Pancreas (tissue), 10 donors: ENCODE measurements around the gene POFUT1. TPM values are rescaled to one million over a fixed set of nuclear protein-coding genes. Genes with fewer than 3 reads are reported as not detected.

Experiments
- ATAC-seq, 4 donors: fragments of 200-7000 bp; cut with Tn5 transposase; one replicate each; pipeline versions ENCODE4 v1.8.0 to v1.9.1; 2020; ENCODE audit warnings: mild to moderate bottlenecking in 4 of 4, moderate library complexity in 4 of 4
- DNase-seq, 6 donors: peaks; one replicate each; pipeline ENCODE4 v3.0.0-alpha.2; 2020
- FAIRE-seq: peaks from 2 replicates; lab custom pipeline; 2012; peaks lifted over from hg19 to GRCh38; lab: Jason Lieb, UNC
- H3K27ac ChIP-seq, 4 donors: fragments of 200-600 bp; sonication (generic); 1 replicate in 3 of 4; 2 replicates in 1 of 4; pipeline versions ENCODE4 v1.5.0 to v1.8.0; 2020
- H3K27me3 ChIP-seq, 4 donors: fragments of 200-600 bp; one replicate each; pipeline ENCODE4 v1.8.0; 2021
- H3K36me3 ChIP-seq, 3 donors: fragments of 200-600 bp; sonication (generic) in 1 of 3; one replicate each; pipeline versions ENCODE4 v1.5.0 to v1.8.0; 2020 to 2021
- H3K4me1 ChIP-seq, 3 donors: fragments of 200-600 bp; one replicate each; pipeline ENCODE4 v1.8.0; 2021
- H3K4me3 ChIP-seq, 4 donors: fragments of 200-600 bp; sonication (generic) in 2 of 4; one replicate each; pipeline versions ENCODE4 v1.5.0 to v1.8.0; 2020 to 2021
- H3K9me3 ChIP-seq, 4 donors: fragments of 200-600 bp; one replicate each; pipeline ENCODE4 v1.8.0; 2021
- WGBS, 2 donors: extraction: QIAGEN DNeasy Blood & Tissue Kit; methylation state at CpG; one replicate each; pipeline ENCODE4 v1.1.7; 2013; 5-methylcytosine and 5-hydroxymethylcytosine counted together
- intact Hi-C, 3 donors: fragments of 100-400 bp; cut with DNase I; formaldehyde crosslinking; loops; one replicate each; pipeline versions ENCODE4 v1.11.1 to v1.14.2; 2022
- polyA plus RNA-seq, 2 donors: library from polyadenylated mRNA; stranded (reverse); fragments of 200-250 nt; gene quantifications; one replicate each; pipeline ENCODE4 v1.2.3, GENCODE V29; 2013
- total RNA-seq, 6 donors: library from RNA; stranded (reverse); fragmentation: NEBNext Ultra II Directional in 4 of 6; extraction: Animal tissue kit (Norgen Biotek cat#: 25700) in 4 of 6; gene quantifications; one replicate each; pipeline versions ENCODE4 v1.2.1 to v1.2.4, GENCODE V29; 2021 to 2023
- TF ChIP-seq, protein P1 (sequence below), 4 donors: fragments of 200-600 bp; sonication (generic) in 3 of 4; IDR thresholded peaks; one replicate each; pipeline versions ENCODE4 v1.5.0 to v1.8.0; 2021; ENCODE audit warnings: antibody characterized with exemption in 4 of 4
- donor health status: healthy with polysubstance abuse.
- donor health status: DM: no; HTN: no; CAD: no; lungs with moderate emphysema.
- donor health status: DM: no; HTN: no; CAD: no.
- donor health status: control.
- donor health status: control.
- donor health status: Bipolar disorder and iron deficiency.
- donor health status: DM: yes; HTN: yes; CAD: no.
- donor health status: DM: no; HTN: no; CAD: no.
- donor health status: DM: no; HTN: no; CAD: no.
- donor health status: DM: yes; HTN: yes; CAD: no.

The POFUT1 gene
- total and polyA plus RNA-seq, 8 donors, result 7.3 to 20.7 (median 14.9) TPM

DNA sequence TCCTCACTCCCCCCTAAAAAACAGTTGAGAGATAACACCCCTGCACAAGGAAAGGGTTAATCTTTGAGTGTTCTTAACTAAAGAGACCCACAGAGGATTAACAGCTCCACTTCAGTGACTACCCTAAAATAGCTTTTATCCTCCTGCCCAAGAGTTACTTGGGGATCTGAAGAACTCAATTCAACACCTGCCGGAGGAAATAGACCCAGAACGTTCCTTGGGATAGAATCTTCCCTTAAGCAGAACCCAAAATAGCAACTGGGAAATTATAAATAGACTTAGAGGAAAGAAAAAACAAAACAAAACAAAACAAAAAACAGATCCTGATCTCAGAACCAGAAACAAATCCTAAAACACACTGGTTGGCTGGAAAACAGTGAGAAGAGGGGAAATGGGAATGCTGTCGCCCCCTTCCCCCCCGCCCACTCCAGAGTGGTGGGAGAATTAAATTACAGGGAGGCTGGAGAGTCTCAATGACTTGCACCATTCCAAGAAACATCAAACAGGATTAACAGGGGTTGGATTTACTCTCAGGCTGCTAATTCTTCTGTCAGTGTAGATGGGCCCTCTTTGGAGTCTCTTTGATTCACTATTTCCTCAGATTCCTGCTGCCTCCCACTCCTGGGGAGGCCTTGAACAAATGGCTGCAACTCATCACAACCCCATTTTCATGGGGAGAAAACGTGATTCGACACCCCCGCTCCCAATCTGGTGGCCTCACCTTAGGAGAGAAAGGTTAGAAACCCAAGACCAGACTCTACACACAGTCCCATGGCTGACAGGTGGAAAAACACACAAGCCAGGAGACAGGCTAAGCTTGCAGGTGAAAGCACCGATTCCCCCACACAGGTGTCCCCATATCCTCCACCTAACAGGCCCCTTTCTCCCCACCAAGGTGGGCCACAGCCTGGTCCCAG lies 1.6 kb upstream of the POFUT1 start:
- FAIRE-seq (no peak), DNase-seq (no peak), ATAC-seq (peak in 1 of 4 donors; percentile 9)
- peaks cover 0 to 5% (median 0%) of the 10 kb centered on the region in 3 donors for H3K36me3 ChIP-seq
- H3K27me3 ChIP-seq, result no peaks in the 10 kb centered on the region
- TF ChIP-seq, protein P1, sequence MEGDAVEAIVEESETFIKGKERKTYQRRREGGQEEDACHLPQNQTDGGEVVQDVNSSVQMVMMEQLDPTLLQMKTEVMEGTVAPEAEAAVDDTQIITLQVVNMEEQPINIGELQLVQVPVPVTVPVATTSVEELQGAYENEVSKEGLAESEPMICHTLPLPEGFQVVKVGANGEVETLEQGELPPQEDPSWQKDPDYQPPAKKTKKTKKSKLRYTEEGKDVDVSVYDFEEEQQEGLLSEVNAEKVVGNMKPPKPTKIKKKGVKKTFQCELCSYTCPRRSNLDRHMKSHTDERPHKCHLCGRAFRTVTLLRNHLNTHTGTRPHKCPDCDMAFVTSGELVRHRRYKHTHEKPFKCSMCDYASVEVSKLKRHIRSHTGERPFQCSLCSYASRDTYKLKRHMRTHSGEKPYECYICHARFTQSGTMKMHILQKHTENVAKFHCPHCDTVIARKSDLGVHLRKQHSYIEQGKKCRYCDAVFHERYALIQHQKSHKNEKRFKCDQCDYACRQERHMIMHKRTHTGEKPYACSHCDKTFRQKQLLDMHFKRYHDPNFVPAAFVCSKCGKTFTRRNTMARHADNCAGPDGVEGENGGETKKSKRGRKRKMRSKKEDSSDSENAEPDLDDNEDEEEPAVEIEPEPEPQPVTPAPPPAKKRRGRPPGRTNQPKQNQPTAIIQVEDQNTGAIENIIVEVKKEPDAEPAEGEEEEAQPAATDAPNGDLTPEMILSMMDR (IDR thresholded peaks at IDR 0.05), result no peak
- peak overlapping the region; percentile 92 to 98 (median 96) for H3K4me3 ChIP-seq
- 20 to 22% methylated on average over 8 of the region's 8 CpGs for WGBS, 2 donors
- no peaks in the 10 kb centered on the region for H3K9me3 ChIP-seq
- H3K4me1 ChIP-seq, result peaks cover 38 to 54% (median 53%) of the 10 kb centered on the region in 3 donors
- peak overlapping the region; percentile 5 to 91 (median 58) for H3K27ac ChIP-seq
- intact Hi-C loops, result loop anchor here in 1 of 3 donors (10.0 kb wide), 1 partner anchor 279 kb away; no protein-coding TSS in a partner anchor

DNA sequence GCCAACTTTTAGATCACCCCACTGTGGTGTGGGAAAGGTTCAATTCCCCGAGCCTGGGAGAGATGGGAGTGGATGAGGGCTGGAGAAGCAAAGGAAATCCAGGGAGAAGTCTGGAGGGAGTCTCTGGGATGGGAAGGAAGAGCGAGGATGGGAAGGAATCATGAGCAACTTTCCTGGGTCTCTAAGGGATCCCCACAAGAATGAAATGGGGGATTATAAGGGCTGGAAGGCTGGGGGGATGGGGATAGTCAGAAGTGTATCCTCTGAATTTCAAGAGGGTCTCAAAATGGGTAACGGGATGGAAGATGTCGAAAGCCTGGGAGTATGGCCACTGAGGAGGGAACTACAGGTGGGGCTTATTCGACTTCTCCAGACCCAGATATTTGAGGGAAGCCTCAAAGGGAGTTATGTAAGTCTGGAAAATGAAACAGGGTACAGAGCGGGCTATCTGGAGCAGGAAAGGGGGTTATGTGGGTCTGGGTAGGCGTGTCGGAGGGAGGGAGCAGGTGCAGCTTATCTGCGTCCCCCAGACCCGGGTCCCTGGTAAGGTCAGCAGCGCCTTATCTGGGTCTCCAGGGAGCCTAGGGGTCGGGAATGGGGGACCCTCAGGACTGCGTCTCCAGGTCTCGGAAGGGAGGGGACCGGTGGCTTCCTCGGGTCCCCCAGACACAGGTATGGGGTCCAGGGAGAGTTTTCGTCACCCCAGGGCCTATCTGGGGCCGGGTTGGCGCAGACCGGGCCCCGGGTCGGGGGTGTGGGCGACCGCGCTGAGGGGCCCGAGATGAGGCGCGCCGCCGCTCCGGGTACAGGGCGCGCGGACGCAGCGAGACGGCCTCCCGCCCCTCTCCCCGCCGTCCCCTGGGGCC lies 687 bp upstream of the POFUT1 start:
- intact Hi-C loops, result loop anchor here in 1 of 3 donors (10.0 kb wide), 1 partner anchor 278 kb away; no protein-coding TSS in a partner anchor
- TF ChIP-seq, protein P1 (IDR thresholded peaks at IDR 0.05), result no peak
- WGBS, 2 donors, result 1% methylated on average over 34 to 40 of the region's 40 CpGs
- Histone ChIP-seq H3K4me3 (peak overlapping the region; percentile 92 to 98 (median 96)), H3K27me3 (no peaks in the 10 kb centered on the region), H3K36me3 (no peaks in the 10 kb centered on the region), H3K4me1 (peaks cover 35 to 52% (median 47%) of the 10 kb centered on the region in 3 donors), H3K9me3 (no peaks in the 10 kb centered on the region), H3K27ac (peak overlapping the region; percentile 72 to 91 (median 86))
- FAIRE-seq (no peak), DNase-seq (peak in 2 of 6 donors; percentile 31 to 60), ATAC-seq (peak in 1 of 4 donors; percentile 1)

GRCh38 chr20:32208499-32209154 lies 947 bp downstream of the POFUT1 start:
- no peak for FAIRE-seq
- 49 to 56% methylated on average over 13 of the region's 13 CpGs for WGBS, 2 donors

More at GRCh38 chr20:32208499-32209154, 947 bp downstream of the POFUT1 start:
- peaks cover 21 to 38% (median 31%) of the 10 kb centered on the region in 3 donors for H3K4me1 ChIP-seq
- H3K36me3 ChIP-seq, result no peaks in the 10 kb centered on the region
- peak overlapping the region; percentile 92 to 98 (median 96) for H3K4me3 ChIP-seq
- TF ChIP-seq, protein P1 (IDR thresholded peaks at IDR 0.05), result no peak
- H3K27me3 ChIP-seq, result no peaks in the 10 kb centered on the region
- peak overlapping the region in 1 of 4 donors; percentile 91 for H3K27ac ChIP-seq
- ATAC-seq (no peak), DNase-seq (no peak)
- H3K9me3 ChIP-seq, result no peaks in the 10 kb centered on the region
- intact Hi-C loops, result loop anchor here in 1 of 3 donors (10.0 kb wide), 1 partner anchor 276 kb away; no protein-coding TSS in a partner anchor
